C1 segment of cervical spinal cord (tissue), 14 donors: ENCODE results near the gene CSRP1.
A peak's percentile ranks its signal among the peaks of the same experiment; 100 is the strongest.

ENCODE experiments used
- DNase-seq, 14 donors: peaks; one replicate each; lab custom pipeline; 2025; lab: John Stamatoyannopoulos, UW

CSRP1 gene

GRCh38 chr1:201456499-201457309, 50.2 kb downstream of the CSRP1 start:
- DNase-seq = peak in 11 of 14 donors; percentile 15 to 80 (median 41)

GRCh38 chr1:201455098-201455497, 51.8 kb downstream of the CSRP1 start:
- DNase-seq = no peak

- peak in 1 of 14 donors; percentile 42 for DNase-seq
Observed at GRCh38 chr1:201454608-201455007, 52.3 kb downstream of the CSRP1 start.

GRCh38 chr1:201452866-201453265, 54.1 kb downstream of the CSRP1 start:
- no peak for DNase-seq

- DNase-seq = peak in 11 of 14 donors; percentile 19 to 76 (median 56)
Observed at GRCh38 chr1:201450721-201451291, 56.1 kb downstream of the CSRP1 start.

DNA sequence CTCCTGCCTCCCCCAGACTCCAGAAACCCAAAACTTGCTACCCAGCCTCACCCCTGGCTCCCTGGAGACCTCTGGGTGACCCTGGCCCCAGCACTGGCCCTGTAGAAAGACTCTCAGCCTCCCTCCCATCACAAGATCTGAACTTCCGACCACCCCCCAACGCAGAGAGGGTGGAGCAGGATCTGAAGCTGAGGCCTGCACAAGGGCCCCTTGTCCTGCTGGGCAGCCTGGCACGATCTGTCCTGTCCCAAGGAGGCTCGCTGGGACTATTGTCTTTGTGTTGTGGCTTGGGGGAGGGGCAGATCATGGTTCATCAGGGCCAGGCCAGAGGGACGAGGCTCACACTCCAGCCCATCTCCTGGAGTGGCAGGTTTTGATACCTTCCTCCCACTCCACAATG, 57.9 kb downstream of the CSRP1 start:
- DNase-seq = peak in 12 of 14 donors; percentile 9 to 85 (median 74)

- DNase-seq = peak in 12 of 14 donors; percentile 22 to 90 (median 78)
Observed at GRCh38 chr1:201447903-201448871, 58.7 kb downstream of the CSRP1 start.

- no peak for DNase-seq
Observed at GRCh38 chr1:201445310-201445709, 61.6 kb downstream of the CSRP1 start.

DNA sequence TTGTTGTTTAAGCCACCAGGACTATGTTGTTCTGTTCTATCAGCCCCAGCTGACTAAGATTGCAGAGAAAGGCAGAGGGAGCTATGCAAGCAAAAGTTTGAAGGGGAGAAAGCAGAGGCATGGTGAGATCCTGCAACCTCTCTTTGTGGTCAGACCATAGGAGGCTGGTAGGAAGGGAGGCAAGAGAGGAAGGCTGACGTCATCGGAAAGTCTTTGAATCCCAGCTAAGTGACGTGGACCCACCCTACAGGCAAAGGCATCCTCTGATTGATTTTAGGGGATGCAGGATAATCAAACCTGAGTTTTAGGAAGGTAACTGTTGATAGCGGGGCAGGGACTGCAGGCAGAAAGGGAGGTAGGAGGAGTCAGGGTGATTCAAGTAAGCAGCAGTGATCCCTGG, 62.1 kb downstream of the CSRP1 start:
- DNase-seq = no peak

DNA sequence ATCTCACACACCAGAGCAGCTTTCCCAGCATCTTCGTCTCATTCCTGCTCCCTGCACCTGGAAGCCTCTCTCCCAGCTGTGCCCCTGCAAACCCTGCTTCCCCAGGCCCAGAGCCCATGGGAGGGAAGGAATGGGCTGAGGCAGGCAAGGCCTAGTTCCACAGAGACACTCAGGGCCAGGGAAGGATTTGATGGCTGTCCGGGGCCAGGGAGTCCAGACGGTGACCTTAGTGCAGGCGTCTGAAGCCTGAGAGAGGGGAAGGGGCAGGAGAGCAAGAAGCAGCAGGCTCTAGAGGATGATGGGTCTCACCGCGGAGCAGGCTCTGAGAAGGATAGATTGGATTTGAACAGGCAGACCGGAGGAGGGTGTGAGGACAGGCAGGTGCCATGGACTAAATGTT, 63.2 kb downstream of the CSRP1 start:
- DNase-seq = no peak

- DNase-seq = no peak
Observed at GRCh38 chr1:201436969-201437368, 70.0 kb downstream of the CSRP1 start.

GRCh38 chr1:201436393-201436792, 70.5 kb downstream of the CSRP1 start:
- no peak for DNase-seq

DNA sequence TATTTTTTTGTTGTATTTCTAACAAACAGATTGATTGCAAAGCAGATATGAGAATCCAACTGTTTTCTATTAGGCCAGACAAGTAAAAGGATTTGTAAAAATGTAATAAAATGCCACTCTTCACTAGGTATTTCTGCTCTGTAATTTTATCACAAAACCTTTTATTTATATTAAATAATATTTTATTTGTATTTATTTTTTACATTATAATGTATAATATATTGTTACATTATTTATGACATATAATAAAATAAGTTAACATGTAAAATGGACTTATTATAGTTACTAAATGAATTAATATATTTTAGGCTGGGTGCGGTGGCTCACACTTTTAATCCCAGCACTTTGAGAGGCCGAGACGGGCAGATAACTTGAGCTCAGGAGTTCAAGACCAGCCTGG, 72.7 kb downstream of the CSRP1 start:
- no peak for DNase-seq

DNA sequence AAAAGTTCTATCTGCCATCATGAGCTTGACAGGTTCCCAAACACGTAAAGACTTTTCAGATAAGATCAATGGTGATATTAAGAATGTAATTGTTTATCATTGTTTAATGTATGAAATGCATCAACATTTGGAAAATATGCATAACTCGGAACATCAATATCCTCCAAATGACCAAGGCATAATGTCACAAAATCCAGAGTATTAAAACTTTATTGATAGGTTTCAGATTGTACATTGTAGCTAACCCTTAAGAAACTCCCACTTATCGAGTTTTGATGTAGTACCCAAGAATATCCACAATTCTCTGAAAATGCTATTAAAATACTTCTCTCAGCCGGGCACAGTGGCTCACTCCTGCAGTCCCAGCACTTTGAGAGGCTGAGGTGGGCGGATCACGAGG, 73.3 kb downstream of the CSRP1 start:
- DNase-seq = no peak
